HG03565 (cell line): Measurements from ENCODE around the gene COTL1.
A peak's percentile ranks its signal among the peaks of the same experiment; 100 is the strongest.

Experiments
- ATAC-seq: cut with Tn5 transposase; IDR thresholded peaks from one replicate; pipeline ENCODE4 v1.9.1; 2021; ENCODE audit warnings: mild to moderate bottlenecking, moderate library complexity; ENCODE audit not compliant: unreplicated experiment

COTL1 gene

GRCh38 chr16:84597931-84598351 is 19.9 kb downstream of the COTL1 start:
- no peak for ATAC-seq

GRCh38 chr16:84597528-84597896 is 20.4 kb downstream of the COTL1 start:
- no peak for ATAC-seq

GRCh38 chr16:84596801-84597527 is 20.9 kb downstream of the COTL1 start:
- ATAC-seq: no peak

GRCh38 chr16:84596161-84596560 is 21.7 kb downstream of the COTL1 start:
- no peak for ATAC-seq

- ATAC-seq: no peak
Measured at GRCh38 chr16:84595052-84595481, 22.8 kb downstream of the COTL1 start.

- ATAC-seq: no peak
Measured at GRCh38 chr16:84594725-84595038, 23.2 kb downstream of the COTL1 start.

GRCh38 chr16:84593825-84594724 is 23.8 kb downstream of the COTL1 start:
- ATAC-seq: peak; percentile 66

GRCh38 chr16:84592718-84593117 is 25.2 kb downstream of the COTL1 start:
- ATAC-seq: no peak

- no peak for ATAC-seq
Measured at GRCh38 chr16:84589975-84590719, 27.7 kb downstream of the COTL1 start.

- ATAC-seq: no peak
Measured at GRCh38 chr16:84588991-84589390, 28.9 kb downstream of the COTL1 start.

- peak; percentile 51 for ATAC-seq
Measured at GRCh38 chr16:84585886-84586285, 32.0 kb downstream of the COTL1 start.

- no peak for ATAC-seq
Measured at GRCh38 chr16:84585467-84585866, 32.4 kb downstream of the COTL1 start.

GRCh38 chr16:84584678-84585077 is 33.2 kb downstream of the COTL1 start:
- ATAC-seq: no peak

- ATAC-seq: no peak
Measured at GRCh38 chr16:84583995-84584394, 33.9 kb downstream of the COTL1 start.

- ATAC-seq: no peak
Measured at GRCh38 chr16:84582958-84583516, 34.8 kb downstream of the COTL1 start.

- no peak for ATAC-seq
Measured at GRCh38 chr16:84581158-84581557, 36.7 kb downstream of the COTL1 start.

- ATAC-seq: no peak
Measured at GRCh38 chr16:84579936-84580335, 37.9 kb downstream of the COTL1 start.

- no peak for ATAC-seq
Measured at GRCh38 chr16:84578538-84579126, 39.2 kb downstream of the COTL1 start.

- ATAC-seq: no peak
Measured at GRCh38 chr16:84577034-84577803, 40.7 kb downstream of the COTL1 start.

- no peak for ATAC-seq
Measured at GRCh38 chr16:84575914-84576313, 42.0 kb downstream of the COTL1 start.
